Activated CD4-positive, CD25-positive, alpha-beta regulatory T cell treated with anti-CD3 and anti-CD28 coated beads, Interleukin-2, amount 50 U/mL, for 24 hours (primary cell): ENCODE measurements around the gene DSCAML1.

Experiments used
- ATAC-seq, 2 donors: fragments of 150-1000 bp; cut with Tn5 transposase; one replicate each; pipeline ENCODE4 v1.10.0; 2021; ENCODE audit warnings: mild to moderate bottlenecking in 1 of 2, moderate library complexity in 1 of 2

The DSCAML1 gene

GRCh38 chr11:117459123-117459978 lies 337.7 kb downstream of the DSCAML1 start:
- no peak for ATAC-seq

GRCh38 chr11:117458275-117459122 lies 338.5 kb downstream of the DSCAML1 start:
- ATAC-seq = peak; percentile 52 to 67

GRCh38 chr11:117457835-117458234 lies 339.2 kb downstream of the DSCAML1 start:
- ATAC-seq = peak in 1 of 2 donors; percentile 22

- ATAC-seq = no peak
These were observed 339.8 kb downstream of the DSCAML1 start for GRCh38 chr11:117457031-117457785.

- ATAC-seq = peak in 1 of 2 donors; percentile 2
These were observed 340.3 kb downstream of the DSCAML1 start for GRCh38 chr11:117456721-117457029.

GRCh38 chr11:117456027-117456720 lies 340.8 kb downstream of the DSCAML1 start:
- peak; percentile 90 to 92 for ATAC-seq

- ATAC-seq = no peak
These were observed 342.5 kb downstream of the DSCAML1 start for GRCh38 chr11:117454564-117454917.

- no peak for ATAC-seq
These were observed 343.0 kb downstream of the DSCAML1 start for GRCh38 chr11:117453886-117454563.

- ATAC-seq = no peak
These were observed 347.8 kb downstream of the DSCAML1 start for GRCh38 chr11:117449111-117449693.

- no peak for ATAC-seq
These were observed 352.0 kb downstream of the DSCAML1 start for GRCh38 chr11:117444711-117445658.

GRCh38 chr11:117444256-117444655 lies 352.8 kb downstream of the DSCAML1 start:
- no peak for ATAC-seq

GRCh38 chr11:117443266-117444186 lies 353.5 kb downstream of the DSCAML1 start:
- peak in 1 of 2 donors; percentile 43 for ATAC-seq

- no peak for ATAC-seq
These were observed 354.2 kb downstream of the DSCAML1 start for GRCh38 chr11:117442869-117443239.

- no peak for ATAC-seq
These were observed 354.8 kb downstream of the DSCAML1 start for GRCh38 chr11:117442049-117442868.

- ATAC-seq = no peak
These were observed 355.7 kb downstream of the DSCAML1 start for GRCh38 chr11:117441146-117441975.

GRCh38 chr11:117440258-117440657 lies 356.8 kb downstream of the DSCAML1 start:
- ATAC-seq = no peak

GRCh38 chr11:117439256-117439655 lies 357.8 kb downstream of the DSCAML1 start:
- ATAC-seq = no peak
